BE2C (cell line): ENCODE measurements around the gene SNX8.
A peak's percentile ranks its signal among the peaks of the same experiment; 100 is the strongest.

Source experiments
- DNase-seq: peaks from one replicate; pipeline ENCODE4 v3.0.0-alpha.2; 2020
- H3K27me3 ChIP-seq: fragments of 250-450 bp; sonication (Bioruptor Pico); 2 replicates; pipeline ENCODE4 v1.5.1; 2020; ENCODE audit warnings: mild to moderate bottlenecking
- H3K36me3 ChIP-seq: fragments of 250-450 bp; sonication (Bioruptor Pico); 2 replicates; pipeline ENCODE4 v1.5.1; 2020; ENCODE audit warnings: mild to moderate bottlenecking
- H3K4me1 ChIP-seq: fragments of 250-450 bp; sonication (Bioruptor Pico); 2 replicates; pipeline ENCODE4 v1.5.1; 2020
- H3K4me3 ChIP-seq: 2 replicates; pipeline ENCODE4 v1.5.1; 2011; ENCODE audit warnings: low read depth, low read length
- H3K9me3 ChIP-seq: fragments of 250-450 bp; sonication (Bioruptor Pico); 2 replicates; pipeline ENCODE4 v1.5.1; 2020
- TF ChIP-seq, protein P1 (sequence below): IDR thresholded peaks from 2 replicates; pipeline ENCODE4 v1.5.1; 2012; ENCODE audit warnings: mild to moderate bottlenecking, low read depth, low read length

SNX8 gene

DNA sequence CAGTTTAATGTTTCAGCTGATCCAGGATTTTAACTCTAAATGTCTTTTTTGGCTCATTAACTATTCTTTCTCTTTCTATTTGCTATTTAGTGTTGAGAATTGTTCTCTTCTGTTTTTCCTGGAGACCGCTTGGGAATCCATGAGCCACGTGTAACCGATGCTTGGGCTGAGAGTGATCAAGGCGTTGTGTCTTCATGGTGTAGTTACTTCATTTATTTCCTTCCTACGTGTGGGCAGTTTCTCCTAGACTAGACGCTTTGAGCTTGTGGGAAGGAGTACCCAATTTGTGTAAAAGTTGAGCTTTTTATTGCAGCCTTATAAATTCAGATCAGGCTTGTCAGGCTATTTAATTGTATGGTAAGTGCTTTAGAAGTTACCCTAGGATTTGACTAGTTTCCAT, 43.3 kb upstream of the SNX8 start:
- Histone ChIP-seq H3K4me1 (peaks cover 5% of the 10 kb centered on the region), H3K9me3 (no peaks in the 10 kb centered on the region), H3K4me3 (peak overlapping the region; percentile 90; the same call in 1 of the 2 replicates), H3K27me3 (no peaks in the 10 kb centered on the region), H3K36me3 (peaks cover 71% of the 10 kb centered on the region)
- DNase-seq = no peak
- TF ChIP-seq, protein P1, sequence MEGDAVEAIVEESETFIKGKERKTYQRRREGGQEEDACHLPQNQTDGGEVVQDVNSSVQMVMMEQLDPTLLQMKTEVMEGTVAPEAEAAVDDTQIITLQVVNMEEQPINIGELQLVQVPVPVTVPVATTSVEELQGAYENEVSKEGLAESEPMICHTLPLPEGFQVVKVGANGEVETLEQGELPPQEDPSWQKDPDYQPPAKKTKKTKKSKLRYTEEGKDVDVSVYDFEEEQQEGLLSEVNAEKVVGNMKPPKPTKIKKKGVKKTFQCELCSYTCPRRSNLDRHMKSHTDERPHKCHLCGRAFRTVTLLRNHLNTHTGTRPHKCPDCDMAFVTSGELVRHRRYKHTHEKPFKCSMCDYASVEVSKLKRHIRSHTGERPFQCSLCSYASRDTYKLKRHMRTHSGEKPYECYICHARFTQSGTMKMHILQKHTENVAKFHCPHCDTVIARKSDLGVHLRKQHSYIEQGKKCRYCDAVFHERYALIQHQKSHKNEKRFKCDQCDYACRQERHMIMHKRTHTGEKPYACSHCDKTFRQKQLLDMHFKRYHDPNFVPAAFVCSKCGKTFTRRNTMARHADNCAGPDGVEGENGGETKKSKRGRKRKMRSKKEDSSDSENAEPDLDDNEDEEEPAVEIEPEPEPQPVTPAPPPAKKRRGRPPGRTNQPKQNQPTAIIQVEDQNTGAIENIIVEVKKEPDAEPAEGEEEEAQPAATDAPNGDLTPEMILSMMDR = no peak

GRCh38 chr7:2357165-2357564, 42.9 kb upstream of the SNX8 start:
- no peak for DNase-seq
- H3K36me3 ChIP-seq = peaks cover 67% of the 10 kb centered on the region
- H3K4me1 ChIP-seq = peaks cover 5% of the 10 kb centered on the region
- TF ChIP-seq, protein P1 = no peak
- H3K9me3 ChIP-seq = no peaks in the 10 kb centered on the region
- no peaks in the 10 kb centered on the region for H3K27me3 ChIP-seq
- peak overlapping the region; percentile 90 for H3K4me3 ChIP-seq

DNA sequence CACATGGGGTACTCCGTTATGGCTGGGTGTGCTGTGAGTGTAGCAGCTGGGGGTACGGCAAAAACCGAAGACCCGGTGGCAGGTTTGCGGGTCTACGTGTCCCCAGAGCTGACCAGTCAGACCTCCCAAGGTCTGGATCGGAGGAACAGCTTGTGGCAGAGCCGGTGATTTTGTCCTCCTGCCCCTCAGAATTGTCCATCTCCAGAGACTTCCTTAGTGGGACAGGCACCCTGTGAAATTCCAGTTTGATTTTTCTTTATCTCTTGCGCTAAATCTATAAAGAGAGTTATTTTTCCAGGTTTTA, 41.4 kb upstream of the SNX8 start:
- DNase-seq = no peak
- Histone ChIP-seq H3K4me3 (peak overlapping the region; percentile 90), H3K9me3 (no peaks in the 10 kb centered on the region), H3K36me3 (peaks cover 52% of the 10 kb centered on the region), H3K4me1 (peaks cover 5% of the 10 kb centered on the region), H3K27me3 (no peaks in the 10 kb centered on the region)
- TF ChIP-seq, protein P1 = no peak

DNA sequence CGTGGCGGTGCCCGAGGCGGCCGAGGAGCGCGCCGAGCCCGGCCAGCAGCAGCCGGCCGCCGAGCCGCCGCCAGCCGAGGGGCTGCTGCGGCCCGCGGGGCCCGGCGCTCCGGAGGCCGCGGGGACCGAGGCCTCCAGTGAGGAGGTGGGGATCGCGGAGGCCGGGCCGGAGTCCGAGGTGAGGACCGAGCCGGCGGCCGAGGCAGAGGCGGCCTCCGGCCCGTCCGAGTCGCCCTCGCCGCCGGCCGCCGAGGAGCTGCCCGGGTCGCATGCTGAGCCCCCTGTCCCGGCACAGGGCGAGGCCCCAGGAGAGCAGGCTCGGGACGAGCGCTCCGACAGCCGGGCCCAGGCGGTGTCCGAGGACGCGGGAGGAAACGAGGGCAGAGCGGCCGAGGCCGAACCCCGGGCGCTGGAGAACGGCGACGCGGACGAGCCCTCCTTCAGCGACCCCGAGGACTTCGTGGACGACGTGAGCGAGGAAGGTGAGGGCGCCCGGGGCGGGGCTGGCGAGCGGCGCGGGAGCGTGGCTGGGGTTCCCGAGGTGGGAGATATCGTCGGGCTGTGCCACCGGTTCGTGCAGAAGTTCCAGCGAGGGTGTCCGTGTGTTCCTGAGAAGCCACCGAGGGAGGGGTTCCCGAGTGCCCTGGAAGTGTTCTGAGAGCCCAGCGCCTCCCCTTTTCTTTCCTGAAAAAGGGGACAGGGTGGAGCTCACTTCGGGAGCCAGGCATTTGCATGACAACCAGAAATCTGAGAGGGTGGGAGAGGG, 40.9 kb upstream of the SNX8 start:
- no peak for DNase-seq
- no peaks in the 10 kb centered on the region for H3K27me3 ChIP-seq
- H3K4me1 ChIP-seq = peaks cover 5% of the 10 kb centered on the region
- TF ChIP-seq, protein P1 = no peak
- peaks cover 47% of the 10 kb centered on the region for H3K36me3 ChIP-seq
- peak overlapping the region; percentile 90 for H3K4me3 ChIP-seq
- H3K9me3 ChIP-seq = no peaks in the 10 kb centered on the region

GRCh38 chr7:2354186-2354938, 40.1 kb upstream of the SNX8 start, which contains the start of gene EIF3B:
EIF3B (plus strand) TSS chr7:2354827; CDS start chr7:2354922, 95 bp downstream.
- Histone ChIP-seq H3K4me1 (peaks cover 5% of the 10 kb centered on the region), H3K27me3 (no peaks in the 10 kb centered on the region), H3K36me3 (peaks cover 39% of the 10 kb centered on the region), H3K4me3 (peak within 1 kb of the TSS; percentile 90), H3K9me3 (no peaks in the 10 kb centered on the region)
- DNase-seq = peak; percentile 91
- TF ChIP-seq, protein P1 = no peak

DNA sequence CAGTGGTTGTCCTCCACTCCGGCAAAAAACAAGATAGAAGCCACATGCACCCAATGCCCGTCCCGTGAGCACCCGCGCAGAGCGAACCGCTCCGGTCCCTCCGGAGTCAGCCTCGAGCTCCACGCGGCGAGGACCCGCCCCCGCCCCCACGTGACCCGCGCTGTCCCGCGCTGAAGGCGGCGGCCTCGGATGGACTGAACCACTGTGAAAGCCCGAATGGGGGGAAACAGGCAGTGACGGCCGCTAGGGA, 39.6 kb upstream of the SNX8 start:
- Histone ChIP-seq H3K9me3 (no peaks in the 10 kb centered on the region), H3K4me3 (peak overlapping the region; percentile 90), H3K36me3 (peaks cover 34% of the 10 kb centered on the region), H3K4me1 (peaks cover 5% of the 10 kb centered on the region), H3K27me3 (no peaks in the 10 kb centered on the region)
- DNase-seq = peak; percentile 94
- TF ChIP-seq, protein P1 = no peak
